WTC11 (cell line): ENCODE data around the gene SLC25A22. TPM values are rescaled to one million over a fixed set of nuclear protein-coding genes. Genes with fewer than 3 reads are reported as not detected.

Experiments used
- ATAC-seq: fragments of 200-7000 bp; cut with Tn5 transposase; 2 replicates; pipeline ENCODE4 v1.10.0; 2021; ENCODE audit warnings: mild to moderate bottlenecking, moderate library complexity
- CTCF ChIA-PET: fragments of 300-600 bp; sonication (Branson Sonifier 250); formaldehyde crosslinking; loops from one replicate; lab custom pipeline; 2021; ENCODE audit warnings: antibody characterized with exemption; lab: Charles Lee
- POLR2A ChIA-PET: fragments of 350-600 bp; sonication (Branson Sonifier 250); formaldehyde crosslinking; loops from one replicate; lab custom pipeline; 2021; ENCODE audit warnings: antibody characterized with exemption; lab: Charles Lee
- DNase-seq: peaks from one replicate; pipeline ENCODE4 v3.0.0; 2021; ENCODE audit warnings: low spot score
- H3K27ac Mint-ChIP-seq: 2 replicates; pipeline ENCODE4 v1.8.0; 2021; ENCODE audit warnings: mixed read lengths
- H3K27me3 Mint-ChIP-seq: 2 replicates; pipeline ENCODE4 v1.8.0; 2021; ENCODE audit warnings: low read depth, mild to moderate bottlenecking, moderate library complexity, mixed read lengths
- H3K36me3 Mint-ChIP-seq: 2 replicates; pipeline ENCODE4 v1.8.0; 2021; ENCODE audit warnings: mixed read lengths
- H3K4me1 Mint-ChIP-seq: 2 replicates; pipeline ENCODE4 v1.8.0; 2022; ENCODE audit warnings: mixed read lengths
- H3K4me3 Mint-ChIP-seq: 2 replicates; pipeline ENCODE4 v1.8.0; 2021; ENCODE audit warnings: mild to moderate bottlenecking, moderate library complexity, mixed read lengths
- H3K9me3 Mint-ChIP-seq: 2 replicates; pipeline ENCODE4 v1.8.0; 2021; ENCODE audit warnings: mixed read lengths
- ARID4B ChIP-seq: sonication (generic); formaldehyde crosslinking; IDR thresholded peaks from 2 replicates; pipeline ENCODE4 v1.8.0; 2023; ENCODE audit warnings: missing genetic modification reagents, mild to moderate bottlenecking, borderline replicate concordance
- ATF3 ChIP-seq: sonication (generic); formaldehyde crosslinking; conservative IDR thresholded peaks from 2 replicates; pipeline ENCODE4 v1.8.1; 2022; ENCODE audit warnings: mild to moderate bottlenecking, missing genetic modification reagents
- ELF4 ChIP-seq: sonication (generic); formaldehyde crosslinking; IDR thresholded peaks from 2 replicates; pipeline ENCODE4 v1.8.1; 2022; ENCODE audit warnings: low read depth, mild to moderate bottlenecking, moderate library complexity, missing genetic modification reagents
- ETV6 ChIP-seq: sonication (generic); formaldehyde crosslinking; IDR thresholded peaks from 2 replicates; pipeline ENCODE4 v1.8.1; 2022; ENCODE audit warnings: mild to moderate bottlenecking, missing genetic modification reagents
- FOXK1 ChIP-seq: sonication (generic); formaldehyde crosslinking; IDR thresholded peaks from 2 replicates; pipeline ENCODE4 v1.8.0; 2022; ENCODE audit warnings: mild to moderate bottlenecking, moderate library complexity, missing genetic modification reagents
- GABPB1 ChIP-seq: sonication (generic); formaldehyde crosslinking; IDR thresholded peaks from 2 replicates; pipeline ENCODE4 v1.8.1; 2023; ENCODE audit warnings: mild to moderate bottlenecking, missing genetic modification reagents
- JUN ChIP-seq: sonication (generic); formaldehyde crosslinking; IDR thresholded peaks from 2 replicates; pipeline ENCODE4 v1.8.0; 2023; ENCODE audit warnings: mild to moderate bottlenecking, missing genetic modification reagents
- KAT7 ChIP-seq: sonication (generic); formaldehyde crosslinking; IDR thresholded peaks from 2 replicates; pipeline ENCODE4 v1.8.1; 2023; ENCODE audit warnings: missing genetic modification reagents, mild to moderate bottlenecking, borderline replicate concordance
- MXD4 ChIP-seq: fragments of 250-450 bp; sonication (Bioruptor Pico); IDR thresholded peaks from 2 replicates; pipeline ENCODE4 v1.8.0; 2021; ENCODE audit warnings: mild to moderate bottlenecking, moderate library complexity, borderline replicate concordance
- PRDM15 ChIP-seq: sonication (generic); formaldehyde crosslinking; IDR thresholded peaks from 2 replicates; pipeline ENCODE4 v1.8.0; 2022; ENCODE audit warnings: missing genetic modification reagents
- SOX15 ChIP-seq: fragments of 250-450 bp; sonication (Bioruptor Pico); IDR thresholded peaks from 2 replicates; pipeline ENCODE4 v1.9.0; 2021; ENCODE audit warnings: mild to moderate bottlenecking
- ZNF416 ChIP-seq: fragments of 250-450 bp; sonication (Bioruptor Pico); IDR thresholded peaks from 2 replicates; pipeline ENCODE4 v1.9.0; 2021; ENCODE audit warnings: mild to moderate bottlenecking, inconsistent platforms
- ZNF671 ChIP-seq: fragments of 250-450 bp; sonication (Bioruptor Pico); IDR thresholded peaks from 2 replicates; pipeline ENCODE4 v1.8.0; 2021; ENCODE audit warnings: mild to moderate bottlenecking
- total RNA-seq: library from RNA; stranded (reverse); gene quantifications from 3 replicates; pipeline ENCODE4 v1.2.3, GENCODE V29; 2021
- TF ChIP-seq, protein P1 (sequence below): sonication (generic); formaldehyde crosslinking; IDR thresholded peaks from 2 replicates; pipeline ENCODE4 v1.8.1; 2023; ENCODE audit warnings: mild to moderate bottlenecking, moderate library complexity, missing genetic modification reagents
- TF ChIP-seq, protein P2 (sequence below): sonication (generic); formaldehyde crosslinking; IDR thresholded peaks from 2 replicates; pipeline ENCODE4 v1.8.0; 2023; ENCODE audit warnings: mild to moderate bottlenecking, missing genetic modification reagents

The SLC25A22 gene
- total RNA-seq, 1 experiment from 2014 or later: 44.8 TPM

DNA sequence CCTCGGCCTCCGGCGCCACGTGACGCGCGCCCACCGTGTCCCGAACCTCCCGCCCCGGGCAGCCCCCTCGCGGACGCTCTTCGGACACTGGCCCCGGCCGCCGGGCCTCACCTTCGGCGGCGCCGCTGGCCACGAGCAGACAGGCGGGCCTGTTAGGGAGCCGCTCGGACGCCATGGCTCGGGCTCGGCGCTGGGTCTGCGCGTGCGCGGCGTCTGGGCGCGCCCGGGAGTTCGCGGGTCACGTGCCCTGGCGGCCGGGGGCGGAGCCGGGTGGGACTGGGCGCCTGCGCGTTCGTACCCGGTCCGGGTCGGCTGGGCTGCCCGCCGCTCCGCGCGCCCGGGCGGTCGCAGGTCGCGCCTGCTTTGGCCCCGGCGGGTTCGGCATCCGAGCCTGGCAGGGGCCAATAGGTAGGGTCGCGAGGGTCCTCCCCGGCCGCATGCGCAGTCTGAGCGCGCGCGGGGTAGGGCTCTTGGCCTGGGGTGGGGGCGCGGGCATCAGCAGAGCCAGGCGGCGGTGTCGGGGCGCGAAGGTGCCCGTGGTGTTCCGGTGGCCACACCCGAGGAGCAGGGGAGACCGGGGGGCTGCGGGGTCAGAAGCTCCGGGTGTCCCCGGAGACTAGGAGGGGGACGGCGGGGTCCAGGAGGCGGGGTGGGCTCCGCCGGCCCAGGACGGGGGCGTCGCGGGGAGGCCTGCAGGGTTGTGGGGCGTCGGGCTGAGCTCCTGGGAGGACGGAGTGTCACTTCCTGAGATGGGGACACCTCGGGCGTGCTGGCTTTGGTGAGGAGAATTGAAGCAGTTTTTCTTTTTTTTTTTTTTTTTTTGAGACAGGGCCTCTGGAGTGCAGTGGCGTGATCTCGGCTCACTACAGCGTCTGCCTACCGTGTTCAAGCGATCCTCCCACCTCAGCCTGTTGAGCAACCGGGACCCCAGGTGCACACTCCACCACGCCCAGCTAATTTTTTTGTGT, 20.5 kb downstream of the SLC25A22 start, which contains the start of gene GATD1 (continued):
- no peak for TF ChIP-seq SOX15
- TF ChIP-seq GABPB1 (CRISPR knock-in tag): peak; percentile 4; the same call in 1 of the 2 replicates
- TF ChIP-seq, all 79 proteins: peak for 21

GRCh38 chr11:776561-777287, 21.4 kb downstream of the SLC25A22 start:
- peak overlapping the region; percentile 83 for H3K27ac Mint-ChIP-seq
- H3K9me3 Mint-ChIP-seq: no peaks in the 10 kb centered on the region
- H3K27me3 Mint-ChIP-seq: no peaks in the 10 kb centered on the region
- H3K4me1 Mint-ChIP-seq: peaks cover 23% of the 10 kb centered on the region
- ChIA-PET CTCF (interaction anchor here (0.7 to 2.3 kb wide), 15 partner anchors 10 to 168 kb away, joined by 3 to 12 read pairs (median 4); partner anchors contain the start of genes CEND1, PNPLA2, TALDO1 and TMEM80), POLR2A (interaction anchor here (0.6 to 2.3 kb wide), 8 partner anchors 13 to 212 kb away, joined by 3 to 10 read pairs (median 4); partner anchors contain the start of genes PIDD1 and TALDO1)
- DNase-seq (peak; percentile 73), ATAC-seq (peak; percentile 59)
- peaks cover 9% of the 10 kb centered on the region; the same call in 1 of the 2 replicates for H3K36me3 Mint-ChIP-seq
- H3K4me3 Mint-ChIP-seq: peak overlapping the region; percentile 88
- TF ChIP-seq ATF3 (CRISPR knock-in tag) (no peak), ELF4 (CRISPR knock-in tag) (no peak), JUN (0 out of 2 replicates have a peak, but pooled peaks have one; percentile 65), ETV6 (no peak; the same call in 1 of the 2 replicates), FOXK1 (CRISPR knock-in tag) (peak; percentile 24; the same call in 1 of the 2 replicates), MXD4 (no peak), ZNF671 (CRISPR knock-in tag) (no peak), ZNF416 (CRISPR knock-in tag) (no peak), PRDM15 (CRISPR knock-in tag) (0 out of 2 replicates have a peak, but pooled peaks have one; percentile 23), KAT7 (0 out of 2 replicates have a peak, but pooled peaks have one; percentile 59), ARID4B (CRISPR knock-in tag) (peak; percentile 49; the same call in 1 of the 2 replicates)
- TF ChIP-seq, protein P1, sequence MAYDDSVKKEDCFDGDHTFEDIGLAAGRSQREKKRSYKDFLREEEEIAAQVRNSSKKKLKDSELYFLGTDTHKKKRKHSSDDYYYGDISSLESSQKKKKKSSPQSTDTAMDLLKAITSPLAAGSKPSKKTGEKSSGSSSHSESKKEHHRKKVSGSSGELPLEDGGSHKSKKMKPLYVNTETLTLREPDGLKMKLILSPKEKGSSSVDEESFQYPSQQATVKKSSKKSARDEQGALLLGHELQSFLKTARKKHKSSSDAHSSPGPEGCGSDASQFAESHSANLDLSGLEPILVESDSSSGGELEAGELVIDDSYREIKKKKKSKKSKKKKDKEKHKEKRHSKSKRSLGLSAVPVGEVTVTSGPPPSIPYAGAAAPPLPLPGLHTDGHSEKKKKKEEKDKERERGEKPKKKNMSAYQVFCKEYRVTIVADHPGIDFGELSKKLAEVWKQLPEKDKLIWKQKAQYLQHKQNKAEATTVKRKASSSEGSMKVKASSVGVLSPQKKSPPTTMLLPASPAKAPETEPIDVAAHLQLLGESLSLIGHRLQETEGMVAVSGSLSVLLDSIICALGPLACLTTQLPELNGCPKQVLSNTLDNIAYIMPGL (CRISPR knock-in tag): 0 out of 2 replicates have a peak, but pooled peaks have one; percentile 6
- TF ChIP-seq, protein P2, sequence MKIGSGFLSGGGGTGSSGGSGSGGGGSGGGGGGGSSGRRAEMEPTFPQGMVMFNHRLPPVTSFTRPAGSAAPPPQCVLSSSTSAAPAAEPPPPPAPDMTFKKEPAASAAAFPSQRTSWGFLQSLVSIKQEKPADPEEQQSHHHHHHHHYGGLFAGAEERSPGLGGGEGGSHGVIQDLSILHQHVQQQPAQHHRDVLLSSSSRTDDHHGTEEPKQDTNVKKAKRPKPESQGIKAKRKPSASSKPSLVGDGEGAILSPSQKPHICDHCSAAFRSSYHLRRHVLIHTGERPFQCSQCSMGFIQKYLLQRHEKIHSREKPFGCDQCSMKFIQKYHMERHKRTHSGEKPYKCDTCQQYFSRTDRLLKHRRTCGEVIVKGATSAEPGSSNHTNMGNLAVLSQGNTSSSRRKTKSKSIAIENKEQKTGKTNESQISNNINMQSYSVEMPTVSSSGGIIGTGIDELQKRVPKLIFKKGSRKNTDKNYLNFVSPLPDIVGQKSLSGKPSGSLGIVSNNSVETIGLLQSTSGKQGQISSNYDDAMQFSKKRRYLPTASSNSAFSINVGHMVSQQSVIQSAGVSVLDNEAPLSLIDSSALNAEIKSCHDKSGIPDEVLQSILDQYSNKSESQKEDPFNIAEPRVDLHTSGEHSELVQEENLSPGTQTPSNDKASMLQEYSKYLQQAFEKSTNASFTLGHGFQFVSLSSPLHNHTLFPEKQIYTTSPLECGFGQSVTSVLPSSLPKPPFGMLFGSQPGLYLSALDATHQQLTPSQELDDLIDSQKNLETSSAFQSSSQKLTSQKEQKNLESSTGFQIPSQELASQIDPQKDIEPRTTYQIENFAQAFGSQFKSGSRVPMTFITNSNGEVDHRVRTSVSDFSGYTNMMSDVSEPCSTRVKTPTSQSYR (CRISPR knock-in tag): no peak
